GM12865 (cell line): ENCODE measurements around the gene NAV3.

ENCODE experiments used
- DNase-seq: peaks from one replicate; pipeline ENCODE4 v3.0.0; 2010; ENCODE audit warnings: low read depth
- H3K4me3 ChIP-seq: 2 replicates; pipeline ENCODE4 v1.5.1; 2011; ENCODE audit warnings: mild to moderate bottlenecking, low read depth, low read length, control low read depth
- TF ChIP-seq, protein P1 (sequence below): IDR thresholded peaks from 2 replicates; pipeline ENCODE4 v1.5.1; 2011; ENCODE audit warnings: low read length, control low read depth, low read depth, inconsistent platforms; ENCODE audit not compliant: insufficient read depth; ENCODE audit errors: missing control alignments

The NAV3 gene

DNA sequence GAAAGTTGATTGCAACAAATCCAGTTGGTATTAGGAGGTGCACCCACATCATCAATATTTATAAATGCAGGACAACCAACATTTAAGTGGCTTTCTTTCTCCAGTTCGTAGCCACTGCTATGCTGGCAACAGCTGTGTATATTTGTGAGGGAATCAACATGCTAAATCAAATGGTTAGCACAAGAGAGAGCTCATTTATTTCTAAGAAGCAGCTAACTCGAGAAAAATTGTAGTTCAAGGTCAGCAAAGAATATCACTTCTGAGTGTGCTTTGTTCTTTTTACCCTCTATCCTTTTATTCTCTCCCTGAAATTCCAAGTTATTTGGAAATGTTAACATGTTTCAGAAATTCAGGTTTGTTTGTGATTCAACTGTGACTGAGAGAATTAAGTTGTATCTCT lies 137.3 kb downstream of the NAV3 start:
- no peak for DNase-seq
- TF ChIP-seq, protein P1, sequence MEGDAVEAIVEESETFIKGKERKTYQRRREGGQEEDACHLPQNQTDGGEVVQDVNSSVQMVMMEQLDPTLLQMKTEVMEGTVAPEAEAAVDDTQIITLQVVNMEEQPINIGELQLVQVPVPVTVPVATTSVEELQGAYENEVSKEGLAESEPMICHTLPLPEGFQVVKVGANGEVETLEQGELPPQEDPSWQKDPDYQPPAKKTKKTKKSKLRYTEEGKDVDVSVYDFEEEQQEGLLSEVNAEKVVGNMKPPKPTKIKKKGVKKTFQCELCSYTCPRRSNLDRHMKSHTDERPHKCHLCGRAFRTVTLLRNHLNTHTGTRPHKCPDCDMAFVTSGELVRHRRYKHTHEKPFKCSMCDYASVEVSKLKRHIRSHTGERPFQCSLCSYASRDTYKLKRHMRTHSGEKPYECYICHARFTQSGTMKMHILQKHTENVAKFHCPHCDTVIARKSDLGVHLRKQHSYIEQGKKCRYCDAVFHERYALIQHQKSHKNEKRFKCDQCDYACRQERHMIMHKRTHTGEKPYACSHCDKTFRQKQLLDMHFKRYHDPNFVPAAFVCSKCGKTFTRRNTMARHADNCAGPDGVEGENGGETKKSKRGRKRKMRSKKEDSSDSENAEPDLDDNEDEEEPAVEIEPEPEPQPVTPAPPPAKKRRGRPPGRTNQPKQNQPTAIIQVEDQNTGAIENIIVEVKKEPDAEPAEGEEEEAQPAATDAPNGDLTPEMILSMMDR: no peak
- no peak overlapping the region for H3K4me3 ChIP-seq

DNA sequence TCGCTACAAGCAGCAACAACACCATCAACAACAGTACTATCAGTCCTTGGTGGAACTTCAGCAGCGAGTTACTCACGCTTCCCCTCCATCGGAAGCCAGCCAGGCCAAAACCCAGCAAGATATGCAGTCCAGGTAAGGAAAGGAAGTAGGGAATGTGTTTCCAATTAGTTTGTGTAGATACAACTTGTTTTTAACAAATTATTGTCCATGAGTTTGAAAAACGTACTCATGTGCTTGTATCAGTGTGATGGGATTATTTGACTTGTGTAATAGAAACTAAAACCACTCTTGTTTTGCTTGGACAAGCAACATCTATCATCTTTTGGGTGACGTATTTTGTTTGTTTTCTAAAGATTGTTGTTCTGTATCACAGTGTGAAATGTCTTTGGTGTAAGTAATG lies 137.9 kb downstream of the NAV3 start:
- DNase-seq: no peak
- H3K4me3 ChIP-seq: no peak overlapping the region
- TF ChIP-seq, protein P1: no peak

DNA sequence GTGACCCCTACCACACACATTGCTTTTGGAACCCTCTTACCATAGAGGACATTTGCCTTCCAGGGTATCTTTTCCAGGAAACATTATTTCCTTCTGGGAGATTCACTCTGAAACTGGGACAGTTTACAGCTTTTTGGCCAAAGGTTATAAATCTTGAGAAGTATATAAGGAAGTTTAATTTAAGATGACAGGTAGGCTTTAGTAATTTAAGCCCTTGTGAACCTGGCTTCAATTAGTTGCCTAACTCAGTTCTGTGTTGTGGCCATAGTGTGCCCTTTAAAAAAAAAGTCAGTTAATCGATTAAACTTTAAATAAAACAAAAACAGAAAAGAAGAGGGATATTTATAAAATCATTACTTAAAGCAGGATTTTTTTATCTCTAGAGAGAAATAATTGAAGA lies 142.9 kb downstream of the NAV3 start:
- TF ChIP-seq, protein P1: no peak
- DNase-seq: no peak
- H3K4me3 ChIP-seq: no peak overlapping the region; the same call in 1 of the 2 replicates

DNA sequence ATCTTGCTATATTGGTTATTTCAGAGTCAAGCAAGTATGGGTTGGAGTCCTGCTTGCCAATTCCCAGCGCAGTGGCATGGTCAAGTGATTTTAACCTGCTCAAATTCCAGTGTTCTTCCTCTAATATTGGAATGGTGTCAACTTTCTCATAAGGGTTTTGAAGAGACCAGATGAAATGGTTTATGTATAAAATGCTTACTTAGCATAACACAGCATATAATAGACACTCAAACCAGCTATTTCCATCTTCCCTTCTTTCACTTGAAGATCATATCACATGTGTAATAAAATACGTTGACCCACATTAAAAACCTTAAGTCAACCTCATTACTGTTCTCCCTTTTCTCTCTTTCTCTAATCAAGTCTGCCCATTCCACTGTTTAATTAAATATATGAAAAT lies 144.0 kb downstream of the NAV3 start:
- DNase-seq: no peak
- TF ChIP-seq, protein P1: no peak
- no peak overlapping the region for H3K4me3 ChIP-seq

DNA sequence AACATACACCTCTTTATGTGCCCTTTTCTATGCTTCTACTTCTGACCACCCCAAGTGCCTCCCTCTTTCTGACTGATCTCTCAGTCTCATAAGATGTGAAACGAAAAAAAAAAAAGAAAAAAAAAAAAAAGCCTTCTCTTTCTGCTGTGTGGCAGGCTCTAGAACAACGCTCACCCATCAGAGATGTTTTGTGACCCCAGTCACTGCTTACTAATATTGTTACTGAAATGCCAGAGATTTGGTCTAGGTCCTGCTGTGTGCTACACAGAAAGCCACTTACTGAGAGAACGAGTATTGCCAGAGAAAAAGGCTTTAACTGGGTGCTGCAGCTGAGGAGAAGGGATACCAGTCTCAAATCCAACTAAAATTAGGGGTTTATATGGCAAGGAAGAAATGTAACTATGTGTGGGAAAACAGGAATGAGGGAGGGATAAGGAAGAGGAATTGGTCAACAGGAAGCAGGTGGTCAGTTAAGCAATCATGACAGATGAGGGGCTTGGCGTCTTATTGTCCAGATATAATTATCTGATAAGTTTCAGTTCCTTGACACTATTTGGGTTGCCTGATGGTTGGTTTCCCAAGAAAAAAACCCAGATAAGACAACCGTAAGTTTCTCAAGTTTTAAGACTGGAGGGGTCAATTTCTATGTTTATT lies 149.0 kb downstream of the NAV3 start:
- DNase-seq: peak; percentile 15
- no peak overlapping the region for H3K4me3 ChIP-seq
- TF ChIP-seq, protein P1: no peak

DNA sequence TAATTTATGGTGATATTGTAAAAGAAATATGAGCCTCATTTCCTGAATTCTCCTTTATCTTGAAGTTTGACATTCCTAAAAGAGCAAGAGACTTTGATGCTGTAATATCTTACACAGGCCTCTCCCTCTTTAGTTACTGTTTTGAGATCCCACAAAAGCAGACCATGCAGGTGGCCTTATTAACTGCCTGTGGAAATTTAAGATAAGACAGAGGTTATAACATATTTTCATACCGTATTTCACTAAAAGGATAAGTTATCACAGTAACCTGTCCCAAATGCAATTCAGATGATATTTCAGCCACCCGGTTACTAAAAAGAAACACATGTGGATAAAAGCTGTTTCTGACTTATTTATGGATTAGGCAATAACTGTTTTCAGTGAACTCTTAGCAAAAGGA lies 150.1 kb downstream of the NAV3 start:
- no peak overlapping the region for H3K4me3 ChIP-seq
- TF ChIP-seq, protein P1: no peak
- DNase-seq: no peak

DNA sequence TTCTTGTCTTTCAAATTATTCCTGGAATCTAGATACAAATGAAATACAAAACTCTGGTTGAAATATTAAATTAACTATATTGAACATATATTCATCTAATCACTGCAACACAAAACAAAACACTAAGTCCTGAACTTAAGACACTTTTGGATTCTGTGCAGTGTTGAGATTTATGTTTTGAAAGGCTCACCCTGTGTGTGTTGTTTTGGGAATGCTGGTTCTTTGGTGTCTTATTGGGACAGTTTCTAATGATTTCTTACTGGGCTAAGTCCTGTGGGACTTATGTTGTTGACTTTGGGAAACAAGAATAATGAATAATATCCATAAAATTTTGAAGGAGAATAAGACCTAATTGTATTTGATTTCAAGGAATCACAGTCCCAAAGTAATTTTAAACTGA lies 153.2 kb downstream of the NAV3 start:
- H3K4me3 ChIP-seq: no peak overlapping the region
- TF ChIP-seq, protein P1: no peak
- no peak for DNase-seq
